ENCODE measurements around the gene PTPRF. TPM values are rescaled to one million over a fixed set of nuclear protein-coding genes. Genes with fewer than 3 reads are reported as not detected.

PTPRF gene
- total RNA-seq, 1 donor from 2014 or later, result 520 TPM

GRCh38 chr1:43509007-43509739 is 21.5 kb upstream of the PTPRF start:
- Mint-ChIP-seq H3K36me3 (ENCODE audit: insufficient read depth) (no peaks in the 10 kb centered on the region), H3K4me1 (ENCODE audit: low read depth) (peaks cover 6% of the 10 kb centered on the region), H3K4me3 (ENCODE audit: low read depth) (no peak overlapping the region)

GRCh38 chr1:43509740-43510375 is 20.8 kb upstream of the PTPRF start:
- no peak for TF ChIP-seq CTCF (IDR thresholded peaks at IDR 0.05; ENCODE audit: unreplicated experiment)
- H3K9me3 Mint-ChIP-seq (ENCODE audit: low read depth), result peaks cover 5% of the 10 kb centered on the region
- no peak for DNase-seq (ENCODE audit: low spot score, unreplicated experiment)
- H3K4me3 Mint-ChIP-seq (ENCODE audit: low read depth), result no peak overlapping the region
- no peaks in the 10 kb centered on the region for H3K36me3 Mint-ChIP-seq (ENCODE audit: insufficient read depth)
- H3K27me3 Mint-ChIP-seq, result no peaks in the 10 kb centered on the region
- no peak overlapping the region for H3K27ac Mint-ChIP-seq
- peaks cover 6% of the 10 kb centered on the region for H3K4me1 Mint-ChIP-seq (ENCODE audit: low read depth)

More at GRCh38 chr1:43509007-43509739, 21.5 kb upstream of the PTPRF start:
- no peak for DNase-seq (ENCODE audit: low spot score, unreplicated experiment)
- H3K9me3 Mint-ChIP-seq (ENCODE audit: low read depth), result peaks cover 5% of the 10 kb centered on the region
- H3K27ac Mint-ChIP-seq, result no peak overlapping the region
- TF ChIP-seq CTCF (IDR thresholded peaks at IDR 0.05; ENCODE audit: unreplicated experiment), result no peak
- H3K27me3 Mint-ChIP-seq, result no peaks in the 10 kb centered on the region

GRCh38 chr1:43510621-43511020 is 20.1 kb upstream of the PTPRF start:
- Mint-ChIP-seq H3K9me3 (ENCODE audit: low read depth) (peaks cover 5% of the 10 kb centered on the region), H3K27me3 (no peaks in the 10 kb centered on the region), H3K4me1 (ENCODE audit: low read depth) (peaks cover 4% of the 10 kb centered on the region), H3K36me3 (ENCODE audit: insufficient read depth) (no peaks in the 10 kb centered on the region), H3K4me3 (ENCODE audit: low read depth) (no peak overlapping the region), H3K27ac (no peak overlapping the region)
- TF ChIP-seq CTCF (IDR thresholded peaks at IDR 0.05; ENCODE audit: unreplicated experiment), result no peak
- no peak for DNase-seq (ENCODE audit: low spot score, unreplicated experiment)

GRCh38 chr1:43511394-43511793 is 19.3 kb upstream of the PTPRF start:
- Mint-ChIP-seq H3K27me3 (no peaks in the 10 kb centered on the region), H3K27ac (no peak overlapping the region), H3K9me3 (ENCODE audit: low read depth) (peaks cover 5% of the 10 kb centered on the region), H3K4me1 (ENCODE audit: low read depth) (peaks cover 4% of the 10 kb centered on the region), H3K4me3 (ENCODE audit: low read depth) (no peak overlapping the region), H3K36me3 (ENCODE audit: insufficient read depth) (no peaks in the 10 kb centered on the region)
- no peak for DNase-seq (ENCODE audit: low spot score, unreplicated experiment)
- no peak for TF ChIP-seq CTCF (IDR thresholded peaks at IDR 0.05; ENCODE audit: unreplicated experiment)

- DNase-seq (ENCODE audit: low spot score, unreplicated experiment), result no peak
- Mint-ChIP-seq H3K27me3 (no peaks in the 10 kb centered on the region), H3K27ac (no peak overlapping the region), H3K9me3 (ENCODE audit: low read depth) (peaks cover 5% of the 10 kb centered on the region), H3K4me3 (ENCODE audit: low read depth) (no peak overlapping the region), H3K36me3 (ENCODE audit: insufficient read depth) (no peaks in the 10 kb centered on the region), H3K4me1 (ENCODE audit: low read depth) (peaks cover 2% of the 10 kb centered on the region)
- TF ChIP-seq CTCF (IDR thresholded peaks at IDR 0.05; ENCODE audit: unreplicated experiment), result no peak
Observed at GRCh38 chr1:43512133-43512532, 18.6 kb upstream of the PTPRF start.
